Adipocyte (in vitro differentiated cells): Measurements from ENCODE around the gene TMEM184A.
A peak's percentile ranks its signal among the peaks of the same experiment; 100 is the strongest.
"Not testable (repeated sequence)": the region's sequence is repeated elsewhere in the genome, so short reads cannot be mapped to it uniquely, and the experiment has no call there.

Experiments
- DNase-seq: peaks from one replicate; pipeline ENCODE4 v3.0.0-alpha.2; 2015; ENCODE audit warnings: low read depth
- H3K27me3 ChIP-seq: replicated peaks from 2 replicates; pipeline ENCODE4 v1.7.0; 2013; ENCODE audit warnings: mild to moderate bottlenecking, low read length, moderate library complexity; ENCODE audit not compliant: control insufficient read depth, insufficient read depth
- H3K36me3 ChIP-seq: 2 replicates; pipeline ENCODE4 v1.7.0; 2013; ENCODE audit warnings: low read length, mild to moderate bottlenecking, moderate library complexity; ENCODE audit not compliant: control insufficient read depth, insufficient read depth, severe bottlenecking
- H3K4me1 ChIP-seq: 2 replicates; pipeline ENCODE4 v1.7.0; 2013; ENCODE audit warnings: mild to moderate bottlenecking, low read length, moderate library complexity; ENCODE audit not compliant: control insufficient read depth, insufficient read depth
- H3K4me3 ChIP-seq: 2 replicates; pipeline ENCODE4 v1.7.0; 2013; ENCODE audit warnings: mild to moderate bottlenecking, low read length, moderate library complexity
- H3K9ac ChIP-seq: 2 replicates; pipeline ENCODE4 v1.7.0; 2013; ENCODE audit warnings: mild to moderate bottlenecking, low read length, moderate library complexity
- H3K9me3 ChIP-seq: 2 replicates; pipeline ENCODE4 v1.7.0; 2013; ENCODE audit warnings: mild to moderate bottlenecking, low read length, moderate library complexity; ENCODE audit not compliant: control insufficient read depth

TMEM184A gene

GRCh38 chr7:1587738-1588137 is 31.7 kb upstream of the TMEM184A start:
- no peaks in the 10 kb centered on the region for H3K36me3 ChIP-seq
- peaks cover 12% of the 10 kb centered on the region for H3K9me3 ChIP-seq
- DNase-seq, result no peak
- H3K9ac ChIP-seq, result no peak overlapping the region
- H3K27me3 ChIP-seq, result peaks cover 57% of the 10 kb centered on the region
- no peaks in the 10 kb centered on the region for H3K4me1 ChIP-seq
- H3K4me3 ChIP-seq, result no peak overlapping the region

- no peaks in the 10 kb centered on the region for H3K36me3 ChIP-seq
- H3K4me3 ChIP-seq, result no peak overlapping the region
- H3K9ac ChIP-seq, result no peak overlapping the region
- no peak for DNase-seq
- peaks cover 53% of the 10 kb centered on the region for H3K27me3 ChIP-seq
- no peaks in the 10 kb centered on the region for H3K4me1 ChIP-seq
- H3K9me3 ChIP-seq, result peaks cover 12% of the 10 kb centered on the region
These were observed 31.1 kb upstream of the TMEM184A start for GRCh38 chr7:1586827-1587705.

GRCh38 chr7:1586126-1586826 is 30.3 kb upstream of the TMEM184A start:
- Histone ChIP-seq H3K36me3 (no peaks in the 10 kb centered on the region), H3K4me3 (no peak overlapping the region), H3K4me1 (no peaks in the 10 kb centered on the region), H3K9ac (no peak overlapping the region), H3K27me3 (peaks cover 45% of the 10 kb centered on the region), H3K9me3 (peaks cover 12% of the 10 kb centered on the region)
- no peak for DNase-seq

GRCh38 chr7:1585142-1585981 is 29.4 kb upstream of the TMEM184A start:
- no peaks in the 10 kb centered on the region for H3K4me1 ChIP-seq
- H3K9ac ChIP-seq, result no peak overlapping the region
- H3K4me3 ChIP-seq, result no peak overlapping the region
- H3K27me3 ChIP-seq, result peaks cover 36% of the 10 kb centered on the region
- no peaks in the 10 kb centered on the region for H3K36me3 ChIP-seq
- H3K9me3 ChIP-seq, result peaks cover 12% of the 10 kb centered on the region
- no peak for DNase-seq

GRCh38 chr7:1584700-1585099 is 28.7 kb upstream of the TMEM184A start:
- Histone ChIP-seq H3K9me3 (peaks cover 12% of the 10 kb centered on the region), H3K9ac (no peak overlapping the region), H3K4me1 (no peaks in the 10 kb centered on the region), H3K27me3 (peaks cover 32% of the 10 kb centered on the region), H3K4me3 (no peak overlapping the region), H3K36me3 (no peaks in the 10 kb centered on the region)
- DNase-seq, result no peak

- not testable (repeated sequence) for H3K9me3 ChIP-seq, H3K4me3 ChIP-seq, H3K9ac ChIP-seq, H3K36me3 ChIP-seq, H3K4me1 ChIP-seq, DNase-seq
- peaks cover 20% of the 10 kb centered on the region for H3K27me3 ChIP-seq
These were observed 27.4 kb upstream of the TMEM184A start for GRCh38 chr7:1583241-1583930.

GRCh38 chr7:1580422-1581030 is 24.5 kb upstream of the TMEM184A start:
- Histone ChIP-seq H3K36me3 (no peaks in the 10 kb centered on the region), H3K9ac (no peak overlapping the region), H3K9me3 (no peaks in the 10 kb centered on the region), H3K27me3 (no peaks in the 10 kb centered on the region), H3K4me3 (no peak overlapping the region), H3K4me1 (no peaks in the 10 kb centered on the region)
- no peak for DNase-seq

GRCh38 chr7:1579481-1580421 is 23.7 kb upstream of the TMEM184A start:
- peak; percentile 89 for DNase-seq
- no peak overlapping the region for H3K4me3 ChIP-seq
- no peaks in the 10 kb centered on the region for H3K36me3 ChIP-seq
- H3K4me1 ChIP-seq, result no peaks in the 10 kb centered on the region
- no peak overlapping the region for H3K9ac ChIP-seq
- no peaks in the 10 kb centered on the region for H3K9me3 ChIP-seq
- H3K27me3 ChIP-seq, result no peaks in the 10 kb centered on the region

- Histone ChIP-seq H3K27me3 (no peaks in the 10 kb centered on the region), H3K4me3 (no peak overlapping the region), H3K9me3 (no peaks in the 10 kb centered on the region), H3K4me1 (no peaks in the 10 kb centered on the region), H3K36me3 (no peaks in the 10 kb centered on the region), H3K9ac (no peak overlapping the region)
- no peak for DNase-seq
These were observed 22.5 kb upstream of the TMEM184A start for GRCh38 chr7:1578513-1578912.
